ENCODE data around the gene HEY2. TPM values are rescaled to one million over a fixed set of nuclear protein-coding genes. Genes with fewer than 3 reads are reported as not detected.
"Not testable (repeated sequence)": the region's sequence is repeated elsewhere in the genome, so short reads cannot be mapped to it uniquely, and the experiment has no call there.

HEY2 gene
- total RNA-seq, 4 donors from 2014 or later, result 1.7 to 3.1 (median 2.3) TPM

GRCh38 chr6:125798734-125799508 is 49.5 kb downstream of the HEY2 start:
- DNase-seq (ENCODE audit: extremely low spot score), result no peak
- peaks cover 0 to 10% (median 0%) of the 10 kb centered on the region in 4 donors for H3K36me3 ChIP-seq
- intact Hi-C loops (cut with DNase I), result no loop called here
- H3K4me3 ChIP-seq, result no peak overlapping the region
- no peaks in the 10 kb centered on the region for H3K9me3 ChIP-seq
- H3K27me3 ChIP-seq, result no peaks in the 10 kb centered on the region
- no peak overlapping the region for H3K27ac ChIP-seq (replicated peaks in 1 of 4)
- TF ChIP-seq EP300 (IDR thresholded peaks at IDR 0.05), result no peak
- no peak for TF ChIP-seq CTCF (IDR thresholded peaks at IDR 0.05)
- no peak for TF ChIP-seq POLR2A (IDR thresholded peaks at IDR 0.05; ENCODE audit: low read depth)
- TF ChIP-seq POLR2AphosphoS5 (IDR thresholded peaks at IDR 0.05), result no peak
- WGBS, result 88% methylated on average over 5 of the region's 5 CpGs
- peaks cover 0 to 21% (median 10%) of the 10 kb centered on the region in 4 donors for H3K4me1 ChIP-seq

GRCh38 chr6:125802383-125802782 is 53.0 kb downstream of the HEY2 start:
- WGBS, result 100% methylated on average over 2 of the region's 2 CpGs
- TF ChIP-seq POLR2A (IDR thresholded peaks at IDR 0.05; ENCODE audit: low read depth), result no peak
- no peak for TF ChIP-seq POLR2AphosphoS5 (IDR thresholded peaks at IDR 0.05)
- TF ChIP-seq CTCF (IDR thresholded peaks at IDR 0.05), result no peak
- TF ChIP-seq EP300 (IDR thresholded peaks at IDR 0.05), result no peak
- Histone ChIP-seq H3K36me3 (peaks cover 0 to 10% (median 3%) of the 10 kb centered on the region in 4 donors), H3K9me3 (no peaks in the 10 kb centered on the region), H3K4me1 (peaks cover 0 to 9% (median 2%) of the 10 kb centered on the region in 4 donors), H3K27me3 (no peaks in the 10 kb centered on the region), H3K4me3 (no peak overlapping the region), H3K27ac (replicated peaks in 1 of 4) (no peak overlapping the region)
- intact Hi-C loops (cut with DNase I), result no loop called here
- no peak for DNase-seq (ENCODE audit: extremely low spot score)

- Histone ChIP-seq H3K27ac (replicated peaks in 1 of 4) (no peak overlapping the region), H3K36me3 (peaks cover 0 to 11% (median 5%) of the 10 kb centered on the region in 4 donors), H3K4me3 (no peak overlapping the region), H3K9me3 (no peaks in the 10 kb centered on the region), H3K4me1 (peaks cover 0 to 11% (median 2%) of the 10 kb centered on the region in 4 donors), H3K27me3 (no peaks in the 10 kb centered on the region)
- intact Hi-C loops (cut with DNase I), result no loop called here
- DNase-seq (ENCODE audit: extremely low spot score), result no peak
- WGBS, result 55% methylated on average over 4 of the region's 4 CpGs
- TF ChIP-seq EP300 (IDR thresholded peaks at IDR 0.05) (no peak), POLR2AphosphoS5 (IDR thresholded peaks at IDR 0.05) (no peak), CTCF (IDR thresholded peaks at IDR 0.05) (no peak), POLR2A (IDR thresholded peaks at IDR 0.05; ENCODE audit: low read depth) (no peak)
These were observed 53.5 kb downstream of the HEY2 start for GRCh38 chr6:125802943-125803377.

GRCh38 chr6:125804264-125804663 is 54.8 kb downstream of the HEY2 start:
- no peaks in the 10 kb centered on the region for H3K27me3 ChIP-seq
- DNase-seq (ENCODE audit: extremely low spot score), result no peak
- intact Hi-C loops (cut with DNase I), result no loop called here
- peaks cover 0 to 12% (median 2%) of the 10 kb centered on the region in 4 donors for H3K4me1 ChIP-seq
- H3K36me3 ChIP-seq, result peaks cover 0 to 13% (median 5%) of the 10 kb centered on the region in 4 donors
- no peak for TF ChIP-seq EP300 (IDR thresholded peaks at IDR 0.05)
- no peak for TF ChIP-seq POLR2AphosphoS5 (IDR thresholded peaks at IDR 0.05)
- TF ChIP-seq CTCF (IDR thresholded peaks at IDR 0.05), result no peak
- TF ChIP-seq POLR2A (IDR thresholded peaks at IDR 0.05; ENCODE audit: low read depth), result no peak
- no peak overlapping the region for H3K27ac ChIP-seq (replicated peaks in 1 of 4)
- no peaks in the 10 kb centered on the region for H3K9me3 ChIP-seq
- no peak overlapping the region for H3K4me3 ChIP-seq

GRCh38 chr6:125804866-125805425 is 55.5 kb downstream of the HEY2 start:
- H3K9me3 ChIP-seq; DNase-seq (ENCODE audit: extremely low spot score); H3K4me3 ChIP-seq; intact Hi-C loops (cut with DNase I); H3K27me3 ChIP-seq; H3K27ac ChIP-seq (replicated peaks in 1 of 4): not testable (repeated sequence)
- 96% methylated on average over 10 of the region's 10 CpGs for WGBS
- Histone ChIP-seq H3K4me1 (peaks cover 0 to 11% (median 8%) of the 10 kb centered on the region in 4 donors), H3K36me3 (peaks cover 0 to 13% (median 5%) of the 10 kb centered on the region in 4 donors)
